H1 (cell line): ENCODE measurements around the gene SS18L1. TPM values are rescaled to one million over a fixed set of nuclear protein-coding genes. Genes with fewer than 3 reads are reported as not detected.

Experiments used
- EGR1 ChIP-seq: IDR thresholded peaks from 2 replicates; pipeline ENCODE4 v1.6.1; 2011; ENCODE audit warnings: low read depth, low read length, borderline replicate concordance
- NANOG ChIP-seq: IDR thresholded peaks from 2 replicates; pipeline ENCODE4 v1.6.1; 2011; ENCODE audit warnings: low read length, low read depth, mild to moderate bottlenecking, inconsistent platforms; ENCODE audit not compliant: insufficient read depth, poor library complexity, severe bottlenecking
- RXRA ChIP-seq: IDR thresholded peaks from 2 replicates; pipeline ENCODE4 v1.6.1; 2011; ENCODE audit warnings: low read depth, mild to moderate bottlenecking, low read length, moderate library complexity; ENCODE audit not compliant: insufficient read depth
- TAF1 ChIP-seq: IDR thresholded peaks from 2 replicates; pipeline ENCODE4 v1.6.1; 2011; ENCODE audit warnings: mild to moderate bottlenecking, low read depth, low read length
- TCF12 ChIP-seq: IDR thresholded peaks from 2 replicates; pipeline ENCODE4 v1.6.1; 2011; ENCODE audit warnings: low read depth, mild to moderate bottlenecking, low read length
- polyA plus RNA-seq, 7 experiments: library from polyadenylated mRNA; depleted of rRNA in 3 of 7; stranded (reverse) in 5 of 7; unstranded in 2 of 7; fragments of >200 nt in 5 of 7; fragments of 200-250 nt in 2 of 7; gene quantifications; 1 replicate in 5 of 7; 2 replicates in 1 of 7; 4 replicates in 1 of 7; pipeline versions ENCODE4 v1.2.1 to v1.2.3, GENCODE V29; 2011 to 2013; ENCODE audit warnings: missing spikeins in 2 of 7, mixed read lengths in 2 of 7
- total RNA-seq: library from RNA; stranded (reverse); fragmentation: NEBNext Ultra II Directional; extraction: Animal tissue kit (Norgen Biotek cat#: 25700); gene quantifications from 2 replicates; pipeline ENCODE4 v1.2.1, GENCODE V29; 2021
- TF ChIP-seq, protein P1 (sequence below): fragments of 300-600 bp; sonication (generic); IDR thresholded peaks from 2 replicates; pipeline ENCODE4 v1.7.1; 2012; ENCODE audit warnings: low read length, moderate library complexity, mild to moderate bottlenecking, inconsistent platforms; ENCODE audit not compliant: insufficient replicate concordance

SS18L1 gene
- total and polyA plus RNA-seq, 2 of the 8 experiments (the other 6 are each of a cell fraction or from before 2014, with no cell fraction given) = 28.4 to 29.7 TPM

DNA sequence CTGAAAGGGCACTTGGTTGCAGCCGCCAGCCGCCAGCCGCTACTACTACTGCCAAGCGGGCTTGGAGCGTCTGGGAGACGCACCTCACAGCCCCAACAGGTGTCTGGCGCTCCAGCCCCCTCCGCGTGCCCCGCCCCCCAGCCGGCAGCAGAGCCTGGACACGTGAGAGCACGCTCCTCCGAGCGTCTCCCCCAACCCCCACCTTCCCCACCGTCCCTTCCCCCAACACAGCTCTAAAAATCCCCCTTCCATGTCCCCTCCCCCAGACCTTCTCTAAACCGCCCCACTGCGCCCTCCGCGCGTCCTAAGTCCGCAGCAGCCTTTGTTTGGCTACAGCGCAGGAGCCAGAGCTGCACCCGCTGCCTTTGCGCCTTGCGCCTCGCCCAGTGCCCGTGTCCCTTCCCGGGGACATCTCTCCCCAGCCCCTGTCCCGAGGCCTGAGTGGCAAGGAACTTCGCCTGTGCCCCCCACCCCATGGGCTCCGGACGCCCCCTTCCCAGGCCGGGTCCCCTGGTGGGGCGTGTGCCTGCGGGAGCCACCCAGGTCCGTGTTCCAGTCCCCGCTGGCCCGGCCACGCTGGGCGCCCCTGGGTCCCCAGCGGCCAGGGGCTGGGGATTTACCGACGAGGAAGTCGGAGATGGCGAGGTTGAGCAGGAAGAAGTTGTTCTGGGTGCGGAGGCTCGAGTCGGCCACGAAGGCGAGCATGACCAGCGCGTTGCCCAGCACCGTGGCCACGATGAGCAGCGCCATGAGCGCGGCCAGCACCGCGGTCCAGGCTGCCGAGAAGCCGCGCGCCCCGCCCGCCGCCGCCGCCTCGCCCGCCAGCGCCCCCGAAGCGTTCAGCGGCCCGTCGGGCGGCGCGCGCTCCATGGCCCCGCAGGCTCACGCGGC, 75.8 kb downstream of the SS18L1 start (continued):
- TF ChIP-seq, protein P1, sequence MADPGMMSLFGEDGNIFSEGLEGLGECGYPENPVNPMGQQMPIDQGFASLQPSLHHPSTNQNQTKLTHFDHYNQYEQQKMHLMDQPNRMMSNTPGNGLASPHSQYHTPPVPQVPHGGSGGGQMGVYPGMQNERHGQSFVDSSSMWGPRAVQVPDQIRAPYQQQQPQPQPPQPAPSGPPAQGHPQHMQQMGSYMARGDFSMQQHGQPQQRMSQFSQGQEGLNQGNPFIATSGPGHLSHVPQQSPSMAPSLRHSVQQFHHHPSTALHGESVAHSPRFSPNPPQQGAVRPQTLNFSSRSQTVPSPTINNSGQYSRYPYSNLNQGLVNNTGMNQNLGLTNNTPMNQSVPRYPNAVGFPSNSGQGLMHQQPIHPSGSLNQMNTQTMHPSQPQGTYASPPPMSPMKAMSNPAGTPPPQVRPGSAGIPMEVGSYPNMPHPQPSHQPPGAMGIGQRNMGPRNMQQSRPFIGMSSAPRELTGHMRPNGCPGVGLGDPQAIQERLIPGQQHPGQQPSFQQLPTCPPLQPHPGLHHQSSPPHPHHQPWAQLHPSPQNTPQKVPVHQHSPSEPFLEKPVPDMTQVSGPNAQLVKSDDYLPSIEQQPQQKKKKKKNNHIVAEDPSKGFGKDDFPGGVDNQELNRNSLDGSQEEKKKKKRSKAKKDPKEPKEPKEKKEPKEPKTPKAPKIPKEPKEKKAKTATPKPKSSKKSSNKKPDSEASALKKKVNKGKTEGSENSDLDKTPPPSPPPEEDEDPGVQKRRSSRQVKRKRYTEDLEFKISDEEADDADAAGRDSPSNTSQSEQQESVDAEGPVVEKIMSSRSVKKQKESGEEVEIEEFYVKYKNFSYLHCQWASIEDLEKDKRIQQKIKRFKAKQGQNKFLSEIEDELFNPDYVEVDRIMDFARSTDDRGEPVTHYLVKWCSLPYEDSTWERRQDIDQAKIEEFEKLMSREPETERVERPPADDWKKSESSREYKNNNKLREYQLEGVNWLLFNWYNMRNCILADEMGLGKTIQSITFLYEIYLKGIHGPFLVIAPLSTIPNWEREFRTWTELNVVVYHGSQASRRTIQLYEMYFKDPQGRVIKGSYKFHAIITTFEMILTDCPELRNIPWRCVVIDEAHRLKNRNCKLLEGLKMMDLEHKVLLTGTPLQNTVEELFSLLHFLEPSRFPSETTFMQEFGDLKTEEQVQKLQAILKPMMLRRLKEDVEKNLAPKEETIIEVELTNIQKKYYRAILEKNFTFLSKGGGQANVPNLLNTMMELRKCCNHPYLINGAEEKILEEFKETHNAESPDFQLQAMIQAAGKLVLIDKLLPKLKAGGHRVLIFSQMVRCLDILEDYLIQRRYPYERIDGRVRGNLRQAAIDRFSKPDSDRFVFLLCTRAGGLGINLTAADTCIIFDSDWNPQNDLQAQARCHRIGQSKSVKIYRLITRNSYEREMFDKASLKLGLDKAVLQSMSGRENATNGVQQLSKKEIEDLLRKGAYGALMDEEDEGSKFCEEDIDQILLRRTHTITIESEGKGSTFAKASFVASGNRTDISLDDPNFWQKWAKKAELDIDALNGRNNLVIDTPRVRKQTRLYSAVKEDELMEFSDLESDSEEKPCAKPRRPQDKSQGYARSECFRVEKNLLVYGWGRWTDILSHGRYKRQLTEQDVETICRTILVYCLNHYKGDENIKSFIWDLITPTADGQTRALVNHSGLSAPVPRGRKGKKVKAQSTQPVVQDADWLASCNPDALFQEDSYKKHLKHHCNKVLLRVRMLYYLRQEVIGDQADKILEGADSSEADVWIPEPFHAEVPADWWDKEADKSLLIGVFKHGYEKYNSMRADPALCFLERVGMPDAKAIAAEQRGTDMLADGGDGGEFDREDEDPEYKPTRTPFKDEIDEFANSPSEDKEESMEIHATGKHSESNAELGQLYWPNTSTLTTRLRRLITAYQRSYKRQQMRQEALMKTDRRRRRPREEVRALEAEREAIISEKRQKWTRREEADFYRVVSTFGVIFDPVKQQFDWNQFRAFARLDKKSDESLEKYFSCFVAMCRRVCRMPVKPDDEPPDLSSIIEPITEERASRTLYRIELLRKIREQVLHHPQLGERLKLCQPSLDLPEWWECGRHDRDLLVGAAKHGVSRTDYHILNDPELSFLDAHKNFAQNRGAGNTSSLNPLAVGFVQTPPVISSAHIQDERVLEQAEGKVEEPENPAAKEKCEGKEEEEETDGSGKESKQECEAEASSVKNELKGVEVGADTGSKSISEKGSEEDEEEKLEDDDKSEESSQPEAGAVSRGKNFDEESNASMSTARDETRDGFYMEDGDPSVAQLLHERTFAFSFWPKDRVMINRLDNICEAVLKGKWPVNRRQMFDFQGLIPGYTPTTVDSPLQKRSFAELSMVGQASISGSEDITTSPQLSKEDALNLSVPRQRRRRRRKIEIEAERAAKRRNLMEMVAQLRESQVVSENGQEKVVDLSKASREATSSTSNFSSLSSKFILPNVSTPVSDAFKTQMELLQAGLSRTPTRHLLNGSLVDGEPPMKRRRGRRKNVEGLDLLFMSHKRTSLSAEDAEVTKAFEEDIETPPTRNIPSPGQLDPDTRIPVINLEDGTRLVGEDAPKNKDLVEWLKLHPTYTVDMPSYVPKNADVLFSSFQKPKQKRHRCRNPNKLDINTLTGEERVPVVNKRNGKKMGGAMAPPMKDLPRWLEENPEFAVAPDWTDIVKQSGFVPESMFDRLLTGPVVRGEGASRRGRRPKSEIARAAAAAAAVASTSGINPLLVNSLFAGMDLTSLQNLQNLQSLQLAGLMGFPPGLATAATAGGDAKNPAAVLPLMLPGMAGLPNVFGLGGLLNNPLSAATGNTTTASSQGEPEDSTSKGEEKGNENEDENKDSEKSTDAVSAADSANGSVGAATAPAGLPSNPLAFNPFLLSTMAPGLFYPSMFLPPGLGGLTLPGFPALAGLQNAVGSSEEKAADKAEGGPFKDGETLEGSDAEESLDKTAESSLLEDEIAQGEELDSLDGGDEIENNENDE = no peak
- no peak for TF ChIP-seq TCF12
- TF ChIP-seq NANOG = no peak
- 0 out of 2 replicates have a peak, but pooled peaks have one; percentile 10 for TF ChIP-seq TAF1
- TF ChIP-seq RXRA = no peak
- TF ChIP-seq EGR1 = no peak
